ENCODE measurements around the gene KPNA5.
"Not testable (repeated sequence)": the region's sequence is repeated elsewhere in the genome, so short reads cannot be mapped to it uniquely, and the experiment has no call there.

KPNA5 gene

DNA sequence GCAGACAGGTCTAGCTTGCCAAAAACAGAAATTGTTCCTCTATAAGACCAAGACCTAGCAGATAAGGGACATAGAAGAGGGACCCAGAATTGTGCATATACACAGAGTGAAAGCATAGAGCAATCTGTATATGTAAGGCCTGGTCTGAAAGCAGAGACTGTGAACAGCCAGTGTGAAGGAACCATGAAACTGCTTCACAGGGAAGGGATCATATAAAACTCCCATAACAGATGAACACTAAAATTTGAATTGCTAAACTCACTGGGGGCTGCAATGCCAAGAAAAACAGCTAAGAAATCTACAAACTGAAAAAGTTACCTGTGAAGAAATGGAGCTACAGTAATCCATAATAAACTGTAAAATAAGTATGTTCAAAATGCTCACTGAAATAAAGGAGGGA is 19.4 kb upstream of the KPNA5 start:
- H3K27me3 ChIP-seq (ENCODE audit: control insufficient read depth, low read length): no peaks in the 10 kb centered on the region
- H3F3A ChIP-seq (ENCODE audit: control insufficient read depth, insufficient read depth): no peaks in the 10 kb centered on the region
- H3K4me1 ChIP-seq (ENCODE audit: control insufficient read depth, low read length): peaks cover 16% of the 10 kb centered on the region
- H3K79me2 ChIP-seq (ENCODE audit: control insufficient read depth, low read length): peaks cover 70% of the 10 kb centered on the region
- no peak overlapping the region for H3K4me2 ChIP-seq (ENCODE audit: low read length)
- H3K9me2 ChIP-seq (replicated peaks; ENCODE audit: control insufficient read depth, low read length): no peaks in the 10 kb centered on the region
- H3K27ac ChIP-seq (ENCODE audit: low read depth, low read length): no peak overlapping the region
- no peak overlapping the region for H3K4me3 ChIP-seq (ENCODE audit: low read length)
- no peaks in the 10 kb centered on the region for H3K9me3 ChIP-seq (ENCODE audit: control insufficient read depth, insufficient read depth, low read length)
- peaks cover 10% of the 10 kb centered on the region for H4K20me1 ChIP-seq (ENCODE audit: control insufficient read depth, insufficient read depth, low read depth, low read length)
- TF ChIP-seq, protein P1, sequence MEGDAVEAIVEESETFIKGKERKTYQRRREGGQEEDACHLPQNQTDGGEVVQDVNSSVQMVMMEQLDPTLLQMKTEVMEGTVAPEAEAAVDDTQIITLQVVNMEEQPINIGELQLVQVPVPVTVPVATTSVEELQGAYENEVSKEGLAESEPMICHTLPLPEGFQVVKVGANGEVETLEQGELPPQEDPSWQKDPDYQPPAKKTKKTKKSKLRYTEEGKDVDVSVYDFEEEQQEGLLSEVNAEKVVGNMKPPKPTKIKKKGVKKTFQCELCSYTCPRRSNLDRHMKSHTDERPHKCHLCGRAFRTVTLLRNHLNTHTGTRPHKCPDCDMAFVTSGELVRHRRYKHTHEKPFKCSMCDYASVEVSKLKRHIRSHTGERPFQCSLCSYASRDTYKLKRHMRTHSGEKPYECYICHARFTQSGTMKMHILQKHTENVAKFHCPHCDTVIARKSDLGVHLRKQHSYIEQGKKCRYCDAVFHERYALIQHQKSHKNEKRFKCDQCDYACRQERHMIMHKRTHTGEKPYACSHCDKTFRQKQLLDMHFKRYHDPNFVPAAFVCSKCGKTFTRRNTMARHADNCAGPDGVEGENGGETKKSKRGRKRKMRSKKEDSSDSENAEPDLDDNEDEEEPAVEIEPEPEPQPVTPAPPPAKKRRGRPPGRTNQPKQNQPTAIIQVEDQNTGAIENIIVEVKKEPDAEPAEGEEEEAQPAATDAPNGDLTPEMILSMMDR (IDR thresholded peaks at IDR 0.05; ENCODE audit: low read depth, low read length, poor library complexity, severe bottlenecking): no peak
- TF ChIP-seq EZH2phosphoT487 (IDR thresholded peaks at IDR 0.05; ENCODE audit: borderline replicate concordance, low read length): no peak
- H3K36me3 ChIP-seq (ENCODE audit: control insufficient read depth, low read length): peaks cover 51% of the 10 kb centered on the region

DNA sequence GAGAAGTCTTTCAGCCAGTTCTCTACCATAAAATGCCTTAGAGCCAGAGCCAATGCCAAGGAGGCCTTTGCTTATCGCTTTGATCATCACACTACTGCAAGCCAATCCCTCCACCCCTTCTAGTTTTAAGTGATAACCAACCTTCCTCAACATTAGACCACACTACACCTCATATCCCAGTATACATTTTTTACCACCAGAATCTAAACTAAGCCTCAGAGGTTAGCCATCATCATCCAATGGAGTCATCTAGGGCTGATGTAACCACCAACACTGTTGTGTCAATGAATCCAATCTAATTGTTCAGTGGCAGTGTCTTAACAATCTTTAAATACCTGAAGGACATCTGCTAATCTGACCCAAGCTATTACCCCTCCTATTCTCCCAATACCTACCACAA is 18.8 kb upstream of the KPNA5 start:
- Histone ChIP-seq H4K20me1 (ENCODE audit: control insufficient read depth, insufficient read depth, low read depth, low read length) (peaks cover 15% of the 10 kb centered on the region), H3K9me2 (replicated peaks; ENCODE audit: control insufficient read depth, low read length) (no peaks in the 10 kb centered on the region), H3K36me3 (ENCODE audit: control insufficient read depth, low read length) (peaks cover 49% of the 10 kb centered on the region), H3K79me2 (ENCODE audit: control insufficient read depth, low read length) (peaks cover 76% of the 10 kb centered on the region), H3K27me3 (ENCODE audit: control insufficient read depth, low read length) (no peaks in the 10 kb centered on the region), H3K4me2 (ENCODE audit: low read length) (no peak overlapping the region), H3K27ac (ENCODE audit: low read depth, low read length) (no peak overlapping the region), H3K4me1 (ENCODE audit: control insufficient read depth, low read length) (peaks cover 21% of the 10 kb centered on the region), H3K9me3 (ENCODE audit: control insufficient read depth, insufficient read depth, low read length) (no peaks in the 10 kb centered on the region), H3K4me3 (ENCODE audit: low read length) (no peak overlapping the region), H3F3A (ENCODE audit: control insufficient read depth, insufficient read depth) (no peaks in the 10 kb centered on the region)
- TF ChIP-seq, protein P1 (IDR thresholded peaks at IDR 0.05; ENCODE audit: low read depth, low read length, poor library complexity, severe bottlenecking): no peak
- TF ChIP-seq EZH2phosphoT487 (IDR thresholded peaks at IDR 0.05; ENCODE audit: borderline replicate concordance, low read length): no peak

DNA sequence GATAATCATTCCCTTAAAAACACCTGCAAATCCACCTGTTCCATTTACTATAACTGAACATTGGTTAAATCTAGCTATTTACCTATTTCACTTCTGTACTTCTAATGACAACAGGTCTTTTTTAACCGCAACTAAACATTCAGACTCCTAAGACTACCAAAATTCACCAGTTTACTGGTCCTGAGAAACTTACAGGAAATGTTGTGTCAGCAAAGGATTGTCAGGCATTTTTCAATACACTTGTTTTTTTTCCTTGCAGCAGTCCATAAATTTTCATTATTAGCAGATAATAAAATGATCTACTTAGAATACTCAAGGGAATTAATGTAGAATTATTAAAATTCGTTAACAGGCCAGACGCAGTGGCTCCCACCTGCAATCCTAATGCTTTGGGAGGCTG is 17.7 kb upstream of the KPNA5 start:
- Histone ChIP-seq H3K9me3 (ENCODE audit: control insufficient read depth, insufficient read depth, low read length) (no peaks in the 10 kb centered on the region), H3K27me3 (ENCODE audit: control insufficient read depth, low read length) (no peaks in the 10 kb centered on the region), H3F3A (ENCODE audit: control insufficient read depth, insufficient read depth) (no peaks in the 10 kb centered on the region), H3K79me2 (ENCODE audit: control insufficient read depth, low read length) (peaks cover 87% of the 10 kb centered on the region), H3K9me2 (replicated peaks; ENCODE audit: control insufficient read depth, low read length) (no peaks in the 10 kb centered on the region), H3K4me2 (ENCODE audit: low read length) (no peak overlapping the region), H3K4me1 (ENCODE audit: control insufficient read depth, low read length) (peaks cover 25% of the 10 kb centered on the region), H3K4me3 (ENCODE audit: low read length) (no peak overlapping the region), H4K20me1 (ENCODE audit: control insufficient read depth, insufficient read depth, low read depth, low read length) (peaks cover 19% of the 10 kb centered on the region), H3K36me3 (ENCODE audit: control insufficient read depth, low read length) (peaks cover 43% of the 10 kb centered on the region), H3K27ac (ENCODE audit: low read depth, low read length) (no peak overlapping the region)
- TF ChIP-seq, protein P1 (IDR thresholded peaks at IDR 0.05; ENCODE audit: low read depth, low read length, poor library complexity, severe bottlenecking): no peak
- no peak for TF ChIP-seq EZH2phosphoT487 (IDR thresholded peaks at IDR 0.05; ENCODE audit: borderline replicate concordance, low read length)

DNA sequence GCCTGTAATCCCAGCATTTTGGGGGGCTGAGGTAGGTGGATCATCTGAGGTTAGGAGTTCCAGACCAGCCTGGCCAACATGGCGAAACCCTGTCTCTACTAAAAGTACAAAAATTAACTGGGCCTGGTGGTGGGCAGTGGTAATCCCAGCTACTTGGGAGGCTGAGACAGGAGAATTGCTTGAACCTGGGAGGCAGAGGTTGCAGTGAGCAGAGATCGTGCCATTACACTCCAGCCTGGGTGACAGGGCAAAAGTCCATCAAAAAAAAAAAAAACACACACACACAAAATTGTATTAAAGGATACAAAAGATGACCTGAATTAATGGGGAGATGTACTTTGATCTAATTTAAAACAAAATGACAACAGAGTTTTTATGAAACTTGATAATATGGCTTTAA is 16.8 kb upstream of the KPNA5 start:
- H3K27me3 ChIP-seq (ENCODE audit: control insufficient read depth, low read length); H3K27ac ChIP-seq (ENCODE audit: low read depth, low read length); H3F3A ChIP-seq (ENCODE audit: control insufficient read depth, insufficient read depth); H3K9me2 ChIP-seq (replicated peaks; ENCODE audit: control insufficient read depth, low read length); H3K9me3 ChIP-seq (ENCODE audit: control insufficient read depth, insufficient read depth, low read length); H3K4me3 ChIP-seq (ENCODE audit: low read length); H3K4me2 ChIP-seq (ENCODE audit: low read length): not testable (repeated sequence)
- H3K79me2 ChIP-seq (ENCODE audit: control insufficient read depth, low read length): peaks cover 90% of the 10 kb centered on the region
- H3K4me1 ChIP-seq (ENCODE audit: control insufficient read depth, low read length): peaks cover 25% of the 10 kb centered on the region
- H3K36me3 ChIP-seq (ENCODE audit: control insufficient read depth, low read length): peaks cover 43% of the 10 kb centered on the region
- peaks cover 19% of the 10 kb centered on the region for H4K20me1 ChIP-seq (ENCODE audit: control insufficient read depth, insufficient read depth, low read depth, low read length)
